Measurements from ENCODE around the gene GALNT6.

DNA sequence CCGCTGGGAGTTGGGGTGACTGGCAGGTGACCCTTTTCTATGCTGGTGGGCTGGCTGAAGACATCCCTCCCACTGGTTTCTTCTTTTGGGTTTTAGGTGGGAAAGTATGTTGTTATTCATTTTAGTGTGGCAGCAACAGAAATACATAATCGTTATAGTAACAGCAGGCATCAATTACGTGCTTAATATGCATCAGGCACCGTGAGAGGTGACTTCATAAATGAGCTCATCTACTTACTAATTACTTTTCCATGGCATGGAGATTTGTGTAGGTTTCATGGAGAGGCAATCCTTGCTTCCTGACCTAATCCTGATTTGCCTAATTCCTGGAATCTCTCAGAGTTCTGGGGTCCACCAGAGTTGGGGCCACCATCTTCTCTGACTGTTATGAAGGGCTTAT lies 31.4 kb downstream of the GALNT6 start:
- TF ChIP-seq, protein P1, sequence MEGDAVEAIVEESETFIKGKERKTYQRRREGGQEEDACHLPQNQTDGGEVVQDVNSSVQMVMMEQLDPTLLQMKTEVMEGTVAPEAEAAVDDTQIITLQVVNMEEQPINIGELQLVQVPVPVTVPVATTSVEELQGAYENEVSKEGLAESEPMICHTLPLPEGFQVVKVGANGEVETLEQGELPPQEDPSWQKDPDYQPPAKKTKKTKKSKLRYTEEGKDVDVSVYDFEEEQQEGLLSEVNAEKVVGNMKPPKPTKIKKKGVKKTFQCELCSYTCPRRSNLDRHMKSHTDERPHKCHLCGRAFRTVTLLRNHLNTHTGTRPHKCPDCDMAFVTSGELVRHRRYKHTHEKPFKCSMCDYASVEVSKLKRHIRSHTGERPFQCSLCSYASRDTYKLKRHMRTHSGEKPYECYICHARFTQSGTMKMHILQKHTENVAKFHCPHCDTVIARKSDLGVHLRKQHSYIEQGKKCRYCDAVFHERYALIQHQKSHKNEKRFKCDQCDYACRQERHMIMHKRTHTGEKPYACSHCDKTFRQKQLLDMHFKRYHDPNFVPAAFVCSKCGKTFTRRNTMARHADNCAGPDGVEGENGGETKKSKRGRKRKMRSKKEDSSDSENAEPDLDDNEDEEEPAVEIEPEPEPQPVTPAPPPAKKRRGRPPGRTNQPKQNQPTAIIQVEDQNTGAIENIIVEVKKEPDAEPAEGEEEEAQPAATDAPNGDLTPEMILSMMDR (conservative IDR thresholded peaks at IDR 0.05; ENCODE audit: low read depth, low read length) = no peak
- no peak for TF ChIP-seq EZH2 (IDR thresholded peaks at IDR 0.05; ENCODE audit: low read length, unreplicated experiment)

Measured in PC-3 (cell line).